Measurements from ENCODE around the gene BSND. TPM values are rescaled to one million over a fixed set of nuclear protein-coding genes. Genes with fewer than 3 reads are reported as not detected.

Gene BSND
- total RNA-seq, 4 donors from 2014 or later: not detected

DNA sequence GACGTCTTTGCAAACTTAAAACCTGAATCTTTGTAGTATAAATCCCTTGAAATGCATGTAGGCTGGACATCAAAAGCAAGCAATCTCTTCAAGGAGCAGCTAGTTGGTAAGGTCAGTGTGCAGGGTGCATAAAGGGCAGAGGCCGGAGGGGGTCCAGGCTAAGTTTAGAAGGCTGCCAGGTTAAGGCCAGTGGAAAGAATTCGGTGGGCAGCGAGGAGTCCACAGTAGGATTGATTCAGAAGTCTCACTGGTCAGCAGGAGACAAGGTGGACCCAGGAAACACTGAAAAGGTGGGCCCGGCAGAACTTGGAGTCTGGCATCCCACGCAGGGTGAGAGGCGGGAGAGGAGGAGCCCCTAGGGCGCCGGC is 40.2 kb downstream of the BSND start:
- H3K27me3 ChIP-seq: no peaks in the 10 kb centered on the region
- DNase-seq: no peak
- no peak for TF ChIP-seq POLR2A (IDR thresholded peaks at IDR 0.05)
- TF ChIP-seq, protein P1, sequence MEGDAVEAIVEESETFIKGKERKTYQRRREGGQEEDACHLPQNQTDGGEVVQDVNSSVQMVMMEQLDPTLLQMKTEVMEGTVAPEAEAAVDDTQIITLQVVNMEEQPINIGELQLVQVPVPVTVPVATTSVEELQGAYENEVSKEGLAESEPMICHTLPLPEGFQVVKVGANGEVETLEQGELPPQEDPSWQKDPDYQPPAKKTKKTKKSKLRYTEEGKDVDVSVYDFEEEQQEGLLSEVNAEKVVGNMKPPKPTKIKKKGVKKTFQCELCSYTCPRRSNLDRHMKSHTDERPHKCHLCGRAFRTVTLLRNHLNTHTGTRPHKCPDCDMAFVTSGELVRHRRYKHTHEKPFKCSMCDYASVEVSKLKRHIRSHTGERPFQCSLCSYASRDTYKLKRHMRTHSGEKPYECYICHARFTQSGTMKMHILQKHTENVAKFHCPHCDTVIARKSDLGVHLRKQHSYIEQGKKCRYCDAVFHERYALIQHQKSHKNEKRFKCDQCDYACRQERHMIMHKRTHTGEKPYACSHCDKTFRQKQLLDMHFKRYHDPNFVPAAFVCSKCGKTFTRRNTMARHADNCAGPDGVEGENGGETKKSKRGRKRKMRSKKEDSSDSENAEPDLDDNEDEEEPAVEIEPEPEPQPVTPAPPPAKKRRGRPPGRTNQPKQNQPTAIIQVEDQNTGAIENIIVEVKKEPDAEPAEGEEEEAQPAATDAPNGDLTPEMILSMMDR (IDR thresholded peaks at IDR 0.05): no peak
- intact Hi-C loops (cut with DNase I): no loop called here
- 34 to 38% methylated on average over 9 of the region's 9 CpGs for WGBS, 2 donors
- H3K27ac ChIP-seq: no peak overlapping the region
- H3K4me3 ChIP-seq (replicated peaks in 1 of 3): no peak overlapping the region
- peaks cover 0 to 7% of the 10 kb centered on the region in 2 donors for H3K4me1 ChIP-seq
- no peaks in the 10 kb centered on the region for H3K9me3 ChIP-seq
- H3K36me3 ChIP-seq: no peaks in the 10 kb centered on the region

GRCh38 chr1:55039342-55040082 is 40.8 kb downstream of the BSND start, which contains the start of gene PCSK9:
Gene PCSK9 (plus strand): TSS chr1:55039548. CDS start chr1:55039838, 290 bp downstream.
- no peak within 1 kb of the TSS for H3K4me3 ChIP-seq (replicated peaks in 1 of 3)
- 3 to 4% methylated on average over 14 to 27 of the region's 67 CpGs for WGBS, 2 donors
- no peak within 1 kb of the TSS for H3K27ac ChIP-seq
- intact Hi-C loops (cut with DNase I): no loop called here
- peaks cover 0 to 7% of the 10 kb centered on the region in 2 donors for H3K4me1 ChIP-seq
- no peaks in the 10 kb centered on the region for H3K36me3 ChIP-seq
- no peaks in the 10 kb centered on the region for H3K27me3 ChIP-seq
- TF ChIP-seq, protein P1 (IDR thresholded peaks at IDR 0.05): no peak
- TF ChIP-seq POLR2A (IDR thresholded peaks at IDR 0.05): no peak
- H3K9me3 ChIP-seq: no peaks in the 10 kb centered on the region
- no peak for DNase-seq

DNA sequence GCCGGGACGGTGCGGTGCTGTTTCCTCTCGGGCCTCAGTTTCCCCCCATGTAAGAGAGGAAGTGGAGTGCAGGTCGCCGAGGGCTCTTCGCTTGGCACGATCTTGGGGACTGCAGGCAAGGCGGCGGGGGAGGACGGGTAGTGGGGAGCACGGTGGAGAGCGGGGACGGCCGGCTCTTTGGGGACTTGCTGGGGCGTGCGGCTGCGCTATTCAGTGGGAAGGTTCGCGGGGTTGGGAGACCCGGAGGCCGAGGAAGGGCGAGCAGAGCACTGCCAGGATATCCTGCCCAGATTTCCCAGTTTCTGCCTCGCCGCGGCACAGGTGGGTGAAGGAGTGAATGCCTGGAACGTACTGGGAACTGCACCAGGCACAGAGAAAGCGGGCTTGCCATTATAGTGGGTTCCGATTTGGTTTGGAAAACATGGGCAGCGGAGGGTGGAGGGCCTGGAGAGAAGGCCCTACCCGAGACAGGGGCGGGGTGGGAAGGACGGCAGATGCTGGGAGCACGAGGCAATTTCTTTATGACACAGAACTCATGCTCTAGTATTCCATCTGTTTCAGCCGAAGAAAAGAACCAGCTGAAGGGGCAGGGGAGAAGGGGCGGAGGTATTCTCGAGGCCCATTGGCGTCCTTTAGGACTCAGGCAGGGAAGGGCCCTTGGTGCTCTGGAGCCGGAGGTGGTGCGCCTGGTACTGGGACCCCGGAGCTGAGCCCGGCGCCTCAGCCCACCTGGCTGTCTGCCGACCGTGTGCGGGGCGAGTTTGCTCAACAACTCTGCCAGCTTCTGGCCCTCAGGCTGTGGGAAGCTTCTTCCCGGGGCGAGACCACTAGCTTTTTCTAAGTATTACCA is 41.6 kb downstream of the BSND start:
- Histone ChIP-seq H3K36me3 (no peaks in the 10 kb centered on the region), H3K4me1 (peaks cover 0 to 7% of the 10 kb centered on the region in 2 donors), H3K9me3 (no peaks in the 10 kb centered on the region), H3K4me3 (replicated peaks in 1 of 3) (no peak overlapping the region), H3K27ac (no peak overlapping the region), H3K27me3 (no peaks in the 10 kb centered on the region)
- intact Hi-C loops (cut with DNase I): no loop called here
- TF ChIP-seq, protein P1 (IDR thresholded peaks at IDR 0.05): no peak
- TF ChIP-seq POLR2A (IDR thresholded peaks at IDR 0.05): no peak
- 20 to 24% methylated on average over 29 to 49 of the region's 49 CpGs for WGBS, 2 donors
- DNase-seq: no peak

- Histone ChIP-seq H3K4me3 (replicated peaks in 1 of 3) (no peak overlapping the region), H3K27ac (no peak overlapping the region), H3K36me3 (no peaks in the 10 kb centered on the region), H3K4me1 (peaks cover 0 to 7% of the 10 kb centered on the region in 2 donors), H3K9me3 (no peaks in the 10 kb centered on the region), H3K27me3 (no peaks in the 10 kb centered on the region)
- DNase-seq: no peak
- 34 to 48% methylated on average over 5 of the region's 5 CpGs for WGBS, 2 donors
- TF ChIP-seq, protein P1 (IDR thresholded peaks at IDR 0.05): no peak
- TF ChIP-seq POLR2A (IDR thresholded peaks at IDR 0.05): no peak
- intact Hi-C loops (cut with DNase I): no loop called here
Observed at GRCh38 chr1:55040933-55041494, 42.3 kb downstream of the BSND start.
